Immature natural killer cell (primary cell): ENCODE data around the gene SELENOP. TPM values are rescaled to one million over a fixed set of nuclear protein-coding genes. Genes with fewer than 3 reads are reported as not detected.

Experiments
- DNase-seq, 3 donors: peaks; one replicate each; pipeline ENCODE4 v3.0.0; 2022; ENCODE audit warnings: mixed read lengths in 1 of 3
- H3K27ac Mint-ChIP-seq, 6 donors: one replicate each; pipeline ENCODE4 v1.8.0; 2020; ENCODE audit warnings: mixed read lengths in 6 of 6, mild to moderate bottlenecking in 5 of 6, inconsistent platforms in 4 of 6, moderate library complexity in 3 of 6
- H3K27me3 Mint-ChIP-seq, 3 donors: one replicate each; pipeline ENCODE4 v1.8.0; 2020 to 2021; ENCODE audit warnings: low read depth in 3 of 3, mild to moderate bottlenecking in 3 of 3, mixed read lengths in 3 of 3, moderate library complexity in 3 of 3, inconsistent platforms in 1 of 3
- H3K36me3 Mint-ChIP-seq, 3 donors: one replicate each; pipeline ENCODE4 v1.8.0; 2020; ENCODE audit warnings: mixed read lengths in 3 of 3, inconsistent platforms in 2 of 3, mild to moderate bottlenecking in 2 of 3
- H3K4me1 Mint-ChIP-seq, 2 donors: one replicate each; pipeline ENCODE4 v1.8.0; 2020; ENCODE audit warnings: inconsistent platforms in 2 of 2, mild to moderate bottlenecking in 2 of 2, mixed read lengths in 2 of 2, moderate library complexity in 1 of 2
- H3K4me3 Mint-ChIP-seq, 5 donors: one replicate each; pipeline ENCODE4 v1.8.0; 2020; ENCODE audit warnings: mild to moderate bottlenecking in 5 of 5, mixed read lengths in 5 of 5, inconsistent platforms in 3 of 5, moderate library complexity in 3 of 5
- H3K9me3 Mint-ChIP-seq, 6 donors: one replicate each; pipeline ENCODE4 v1.8.0; 2020; ENCODE audit warnings: mild to moderate bottlenecking in 6 of 6, mixed read lengths in 6 of 6, inconsistent platforms in 4 of 6, moderate library complexity in 3 of 6
- polyA plus RNA-seq, 3 donors: library from polyadenylated mRNA; unstranded; fragments of 300-500 nt; fragmentation: Illumina TruSeq; gene quantifications; one replicate each; pipeline ENCODE4 v1.2.3, GENCODE V29; 2021

The SELENOP gene
- polyA plus RNA-seq, 3 donors from 2014 or later: 0.61 to 2.1 TPM; not detected in 1

DNA sequence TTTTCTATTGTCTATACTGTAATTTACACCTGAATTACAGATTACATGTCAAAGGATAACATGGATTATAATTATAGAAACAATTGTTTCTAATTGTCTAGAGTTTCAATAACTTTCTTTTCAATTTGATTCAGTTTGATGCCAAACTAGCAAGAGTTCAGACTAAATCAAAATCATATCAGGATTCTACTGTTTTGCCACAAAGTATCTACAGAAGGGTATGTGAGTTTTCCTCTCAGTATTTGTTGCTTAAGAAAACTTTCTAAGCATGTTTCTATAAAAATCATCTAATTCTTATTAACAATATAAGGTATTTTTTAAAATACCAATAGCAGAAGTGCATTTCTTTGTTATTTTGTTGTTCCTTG, 12.5 kb downstream of the SELENOP start:
- H3K4me3 Mint-ChIP-seq: no peak overlapping the region
- H3K27me3 Mint-ChIP-seq: no peaks in the 10 kb centered on the region
- H3K4me1 Mint-ChIP-seq: no peaks in the 10 kb centered on the region
- H3K9me3 Mint-ChIP-seq: peaks cover 0 to 6% (median under 1%) of the 10 kb centered on the region in 6 donors
- no peak overlapping the region for H3K27ac Mint-ChIP-seq
- peaks cover 10 to 28% (median 14%) of the 10 kb centered on the region in 3 donors for H3K36me3 Mint-ChIP-seq
- no peak for DNase-seq

DNA sequence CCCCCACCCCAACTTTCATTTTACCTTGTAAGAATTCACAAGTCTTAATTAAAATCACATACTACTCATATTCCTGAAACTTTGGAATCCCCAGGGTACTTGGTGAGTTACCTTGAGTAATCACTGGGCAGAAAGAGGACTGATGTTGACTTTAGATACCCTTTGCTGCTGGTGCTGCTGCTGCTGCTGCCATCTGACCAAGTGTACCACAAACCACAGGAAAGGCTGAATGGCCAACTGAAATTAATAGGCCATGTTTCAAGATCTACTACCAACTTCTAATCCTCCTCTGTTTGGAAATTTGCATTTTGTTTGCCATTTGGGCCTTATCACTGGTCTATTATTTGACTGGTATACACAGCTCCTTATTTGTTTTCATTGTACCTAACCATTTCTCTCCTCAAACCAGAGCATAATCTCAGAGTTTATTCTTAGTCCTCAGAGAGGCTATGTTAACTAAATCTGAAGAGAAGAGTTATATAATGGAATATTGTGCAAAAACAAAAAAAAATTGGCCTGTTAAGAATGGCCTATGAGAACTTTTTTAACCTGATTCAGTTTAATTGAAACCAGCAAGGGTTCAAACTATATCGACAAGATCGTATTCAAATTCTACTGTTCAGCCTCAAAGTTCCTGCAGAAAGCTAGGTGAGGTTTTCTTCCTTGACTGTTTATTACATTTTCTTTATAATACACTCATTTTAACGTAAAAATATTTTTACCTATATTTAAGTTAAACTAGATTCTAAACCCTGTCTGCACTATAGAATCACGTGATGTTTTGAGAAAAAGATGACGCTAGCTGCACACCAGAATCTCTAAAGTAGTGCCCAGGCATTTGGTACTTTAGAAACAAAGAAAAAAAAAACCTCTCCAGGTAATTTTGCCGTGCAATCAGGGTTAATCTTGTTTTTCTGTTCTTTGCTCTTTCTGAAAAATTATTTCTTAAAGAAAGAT, 13.1 kb downstream of the SELENOP start:
- Mint-ChIP-seq H3K4me3 (no peak overlapping the region), H3K27me3 (no peaks in the 10 kb centered on the region), H3K36me3 (peaks cover 10 to 33% (median 17%) of the 10 kb centered on the region in 3 donors), H3K27ac (no peak overlapping the region), H3K4me1 (no peaks in the 10 kb centered on the region), H3K9me3 (peaks cover 0 to 7% (median under 1%) of the 10 kb centered on the region in 6 donors)
- no peak for DNase-seq

DNA sequence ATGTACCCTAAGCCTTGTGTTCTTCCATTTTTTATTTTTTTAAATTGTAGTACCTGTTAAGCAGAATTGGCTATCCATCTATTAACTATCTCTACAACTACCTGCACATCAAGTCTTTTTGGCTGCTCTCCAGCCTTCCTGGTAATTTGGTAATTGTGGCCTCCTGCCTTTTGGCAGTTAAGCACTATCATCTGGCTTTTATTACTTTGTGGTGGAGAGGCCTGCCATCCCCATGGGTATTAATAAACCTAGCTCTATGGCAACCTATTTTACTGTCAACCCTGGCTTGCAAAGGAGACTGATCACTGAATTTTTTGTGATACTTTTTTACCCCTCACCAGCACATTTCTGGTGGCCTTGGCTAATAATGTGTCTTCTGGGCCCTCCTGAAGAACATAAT, 20.5 kb downstream of the SELENOP start:
- peaks cover 0 to 9% (median 3%) of the 10 kb centered on the region in 3 donors for H3K27me3 Mint-ChIP-seq
- peaks cover 15 to 34% (median 25%) of the 10 kb centered on the region in 6 donors for H3K9me3 Mint-ChIP-seq
- no peak overlapping the region for H3K4me3 Mint-ChIP-seq
- DNase-seq: no peak
- H3K36me3 Mint-ChIP-seq: peaks cover 11 to 47% (median 35%) of the 10 kb centered on the region in 3 donors
- H3K4me1 Mint-ChIP-seq: no peaks in the 10 kb centered on the region
- H3K27ac Mint-ChIP-seq: no peak overlapping the region

DNA sequence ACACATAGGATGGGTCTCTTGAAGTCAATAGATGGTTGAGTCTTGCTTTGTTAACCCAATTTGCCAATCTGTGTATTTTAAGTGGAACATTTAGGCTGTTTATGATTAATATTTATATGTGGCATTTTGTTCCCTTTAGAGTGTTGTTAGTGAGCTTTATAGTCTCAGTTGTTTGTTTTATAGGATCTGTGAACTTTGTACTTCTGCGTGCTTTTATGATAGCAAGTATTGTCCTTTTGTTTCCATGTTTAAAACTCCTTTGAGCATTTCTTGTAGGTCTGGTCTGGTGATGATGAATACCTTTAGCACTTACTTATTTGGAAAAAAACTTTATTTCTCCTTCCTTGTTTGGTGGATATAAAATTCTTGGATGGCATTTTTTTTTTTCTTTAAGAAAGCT, 23.8 kb downstream of the SELENOP start:
- no peak overlapping the region for H3K4me3 Mint-ChIP-seq
- H3K9me3 Mint-ChIP-seq: peaks cover 11 to 45% (median 28%) of the 10 kb centered on the region in 6 donors
- H3K36me3 Mint-ChIP-seq: peaks cover 16 to 43% (median 33%) of the 10 kb centered on the region in 3 donors
- H3K27me3 Mint-ChIP-seq: peaks cover 0 to 9% (median 3%) of the 10 kb centered on the region in 3 donors
- H3K27ac Mint-ChIP-seq: no peak overlapping the region
- no peak for DNase-seq
- H3K4me1 Mint-ChIP-seq: no peaks in the 10 kb centered on the region

GRCh38 chr5:42787073-42787472, 24.6 kb downstream of the SELENOP start:
- Mint-ChIP-seq H3K27ac (no peak overlapping the region), H3K4me3 (no peak overlapping the region), H3K9me3 (peaks cover 11 to 45% (median 28%) of the 10 kb centered on the region in 6 donors), H3K27me3 (peaks cover 0 to 12% (median 5%) of the 10 kb centered on the region in 3 donors), H3K36me3 (peaks cover 16 to 43% (median 33%) of the 10 kb centered on the region in 3 donors), H3K4me1 (no peaks in the 10 kb centered on the region)
- no peak for DNase-seq

DNA sequence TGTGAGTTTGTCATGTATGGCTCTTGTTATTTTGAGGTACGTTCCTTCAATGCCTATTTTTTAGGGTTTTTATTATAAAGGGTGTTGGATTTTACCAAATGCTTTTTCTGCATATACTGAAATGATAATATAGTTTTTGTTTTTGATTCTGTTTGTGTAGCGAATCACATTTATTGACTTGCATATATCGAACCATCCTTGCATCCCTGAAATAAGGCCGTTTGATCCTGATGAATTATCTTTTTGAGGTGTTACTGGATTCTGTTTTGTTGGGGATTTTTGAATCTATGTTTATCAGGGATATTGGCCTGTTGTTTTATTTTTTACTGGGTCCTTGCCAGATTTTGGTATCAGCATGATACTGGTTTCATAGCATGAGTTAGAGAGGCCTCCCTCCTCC, 25.9 kb downstream of the SELENOP start:
- H3K36me3 Mint-ChIP-seq: peaks cover 16 to 36% (median 26%) of the 10 kb centered on the region in 3 donors
- H3K27ac Mint-ChIP-seq: no peak overlapping the region
- peaks cover 9 to 44% (median 28%) of the 10 kb centered on the region in 6 donors for H3K9me3 Mint-ChIP-seq
- no peaks in the 10 kb centered on the region for H3K4me1 Mint-ChIP-seq
- no peak for DNase-seq
- H3K4me3 Mint-ChIP-seq: no peak overlapping the region
- peaks cover 1 to 12% (median 1%) of the 10 kb centered on the region in 3 donors for H3K27me3 Mint-ChIP-seq

- H3K4me3 Mint-ChIP-seq: no peak overlapping the region
- peaks cover 1 to 10% (median 1%) of the 10 kb centered on the region in 3 donors for H3K27me3 Mint-ChIP-seq
- no peak overlapping the region for H3K27ac Mint-ChIP-seq
- H3K9me3 Mint-ChIP-seq: peaks cover 9 to 41% (median 26%) of the 10 kb centered on the region in 6 donors
- H3K36me3 Mint-ChIP-seq: peaks cover 16 to 28% (median 19%) of the 10 kb centered on the region in 3 donors
- no peaks in the 10 kb centered on the region for H3K4me1 Mint-ChIP-seq
- DNase-seq: no peak
Measured at GRCh38 chr5:42784132-42784531, 27.6 kb downstream of the SELENOP start.

GRCh38 chr5:42781584-42781983, 30.1 kb downstream of the SELENOP start:
- peaks cover 7 to 15% (median 8%) of the 10 kb centered on the region in 3 donors for H3K36me3 Mint-ChIP-seq
- no peak overlapping the region for H3K4me3 Mint-ChIP-seq
- H3K9me3 Mint-ChIP-seq: peaks cover 0 to 16% (median 12%) of the 10 kb centered on the region in 6 donors
- peaks cover 1 to 6% (median 1%) of the 10 kb centered on the region in 3 donors for H3K27me3 Mint-ChIP-seq
- H3K4me1 Mint-ChIP-seq: no peaks in the 10 kb centered on the region
- no peak for DNase-seq
- H3K27ac Mint-ChIP-seq: no peak overlapping the region

- Mint-ChIP-seq H3K36me3 (no peaks in the 10 kb centered on the region), H3K9me3 (no peaks in the 10 kb centered on the region), H3K4me1 (no peaks in the 10 kb centered on the region), H3K4me3 (no peak overlapping the region), H3K27ac (no peak overlapping the region), H3K27me3 (peaks cover 1 to 4% (median 3%) of the 10 kb centered on the region in 3 donors)
- no peak for DNase-seq
Measured at GRCh38 chr5:42779083-42779482, 32.6 kb downstream of the SELENOP start.

DNA sequence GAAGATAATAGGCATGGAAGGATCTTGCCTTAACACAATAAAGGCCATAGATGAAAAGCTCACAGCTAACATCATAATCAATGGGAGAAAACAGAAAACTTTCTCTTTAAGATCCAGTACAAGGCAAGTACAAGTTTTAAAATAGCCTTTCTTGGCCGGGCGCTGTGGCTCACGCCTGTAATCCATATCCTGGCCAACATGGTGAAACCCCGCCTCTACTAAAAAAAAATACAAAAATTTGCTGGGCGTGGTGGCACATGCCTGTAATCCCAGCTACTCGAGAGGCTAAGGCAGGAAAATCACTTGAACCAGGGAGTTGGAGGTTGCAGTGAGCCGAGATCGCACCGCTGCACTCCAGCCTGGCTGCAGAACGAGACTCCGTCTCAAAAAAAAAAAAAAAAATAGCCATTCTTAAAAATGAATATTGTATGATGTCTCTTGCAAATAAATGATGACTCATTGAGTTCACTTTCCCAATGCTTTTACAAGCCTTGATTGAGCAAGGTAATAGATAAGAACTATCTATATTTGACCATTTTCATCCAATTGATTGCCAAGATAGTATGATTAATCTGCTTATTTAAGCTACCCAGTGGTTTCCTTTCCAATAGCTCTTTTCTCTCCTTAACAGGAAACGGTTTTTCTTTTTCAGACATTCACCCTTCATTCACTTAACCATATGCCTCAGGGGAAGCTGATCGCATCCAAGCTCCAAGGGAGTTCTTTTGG, 39.3 kb downstream of the SELENOP start:
- peaks cover 0 to 4% (median 0%) of the 10 kb centered on the region in 3 donors for H3K36me3 Mint-ChIP-seq
- peaks cover 2 to 3% (median 2%) of the 10 kb centered on the region in 3 donors for H3K27me3 Mint-ChIP-seq
- H3K9me3 Mint-ChIP-seq: peaks cover 0 to 2% (median 0%) of the 10 kb centered on the region in 6 donors
- no peak overlapping the region for H3K4me3 Mint-ChIP-seq
- H3K4me1 Mint-ChIP-seq: no peaks in the 10 kb centered on the region
- DNase-seq: no peak
- H3K27ac Mint-ChIP-seq: no peak overlapping the region

- Mint-ChIP-seq H3K36me3 (peaks cover 0 to 4% (median 0%) of the 10 kb centered on the region in 3 donors), H3K4me3 (no peak overlapping the region), H3K27me3 (peaks cover 2 to 3% (median 3%) of the 10 kb centered on the region in 3 donors), H3K9me3 (peaks cover 0 to 2% (median 0%) of the 10 kb centered on the region in 6 donors), H3K27ac (no peak overlapping the region), H3K4me1 (no peaks in the 10 kb centered on the region)
- DNase-seq: no peak
Measured at GRCh38 chr5:42770003-42770402, 41.7 kb downstream of the SELENOP start.

GRCh38 chr5:42768106-42768504, 43.6 kb downstream of the SELENOP start:
- Mint-ChIP-seq H3K4me1 (no peaks in the 10 kb centered on the region), H3K4me3 (no peak overlapping the region), H3K9me3 (peaks cover 0 to 2% (median 0%) of the 10 kb centered on the region in 6 donors), H3K27me3 (peaks cover 2 to 4% (median 3%) of the 10 kb centered on the region in 3 donors), H3K27ac (no peak overlapping the region), H3K36me3 (peaks cover 0 to 8% (median 0%) of the 10 kb centered on the region in 3 donors)
- DNase-seq: no peak

DNA sequence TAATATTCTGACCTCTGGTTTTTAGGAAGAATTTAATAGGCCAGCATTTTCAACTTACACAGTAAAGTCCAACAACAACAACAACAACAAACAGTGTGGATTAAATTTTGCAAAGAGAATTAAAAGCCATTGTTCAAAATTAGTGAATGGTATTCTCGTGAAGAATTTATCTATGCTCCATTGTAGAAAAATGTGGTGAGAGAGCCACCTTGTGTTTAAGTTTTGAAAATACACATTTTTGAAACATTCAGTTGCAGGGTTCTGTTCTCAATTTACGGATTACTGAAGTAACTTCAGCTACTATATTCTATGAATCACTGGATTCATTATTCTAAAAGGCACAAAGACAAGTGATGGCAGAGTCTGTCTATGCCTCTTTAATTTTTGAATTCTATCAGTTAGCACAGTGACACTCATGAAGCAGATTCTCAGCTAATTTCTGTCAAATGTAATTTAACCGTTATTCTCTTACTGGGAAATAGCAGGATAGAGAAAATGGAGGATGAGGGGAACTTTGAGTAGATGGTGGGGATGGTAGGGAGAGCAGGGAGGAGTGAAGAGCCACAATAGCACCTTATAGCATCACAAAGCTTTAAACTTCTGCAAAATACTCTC, 44.1 kb downstream of the SELENOP start:
- no peak overlapping the region for H3K4me3 Mint-ChIP-seq
- H3K27me3 Mint-ChIP-seq: peaks cover 2 to 3% (median 2%) of the 10 kb centered on the region in 3 donors
- peak; percentile 8 to 30 (median 28) for DNase-seq

More for the DNA sequence above, 44.1 kb downstream of the SELENOP start:
- Mint-ChIP-seq H3K36me3 (peaks cover 0 to 8% (median 0%) of the 10 kb centered on the region in 3 donors), H3K9me3 (peaks cover 0 to 2% (median 0%) of the 10 kb centered on the region in 6 donors), H3K27ac (no peak overlapping the region), H3K4me1 (no peaks in the 10 kb centered on the region)
